ENCODE data around the gene TMEM245. TPM values are rescaled to one million over a fixed set of nuclear protein-coding genes. Genes with fewer than 3 reads are reported as not detected.

Gene TMEM245
- total and polyA plus RNA-seq, 2 of the 13 experiments (the other 11 are each of a cell fraction or from before 2014, with no cell fraction given), result 53.5 to 55.4 TPM

GRCh38 chr9:109098960-109099308 is 20.8 kb downstream of the TMEM245 start (continued):
- TF ChIP-seq ZNF878 (CRISPR knock-in tag; IDR thresholded peaks at IDR 0.05) (0 out of 2 replicates have a peak, but pooled peaks have one; percentile 53), EZH2 (conservative IDR thresholded peaks at IDR 0.05; ENCODE audit: low read depth, low read length) (no peak)

GRCh38 chr9:109098171-109098959 is 21.4 kb downstream of the TMEM245 start:
- peak; percentile 68 for DNase-seq (ENCODE audit: low spot score)
- TF ChIP-seq RAD21 (CRISPR knock-in tag; IDR thresholded peaks at IDR 0.05) (peak; percentile 24; the same call in 1 of the 2 replicates), ZNF292 (CRISPR knock-in tag; IDR thresholded peaks at IDR 0.05; ENCODE audit: borderline replicate concordance, low read depth) (peak; percentile 64; the same call in 1 of the 2 replicates), MAX (IDR thresholded peaks at IDR 0.05) (0 out of 2 replicates have a peak, but pooled peaks have one; percentile 16), MEF2D (CRISPR knock-in tag; IDR thresholded peaks at IDR 0.05) (peak; percentile 55; the same call in 1 of the 2 replicates), ZNF12 (CRISPR knock-in tag; IDR thresholded peaks at IDR 0.05) (peak; percentile 83), ARID4A (CRISPR knock-in tag; IDR thresholded peaks at IDR 0.05; ENCODE audit: borderline replicate concordance) (peak; percentile 33; the same call in 1 of the 2 replicates), NONO (IDR thresholded peaks at IDR 0.05) (no peak), NONO (CRISPR knock-in tag; conservative IDR thresholded peaks at IDR 0.05) (no peak), PAXIP1 (CRISPR knock-in tag; conservative IDR thresholded peaks at IDR 0.05) (0 out of 2 replicates have a peak, but pooled peaks have one; percentile 28), SOX13 (IDR thresholded peaks at IDR 0.05) (no peak), SOX13 (CRISPR knock-in tag; conservative IDR thresholded peaks at IDR 0.05 in 1 of 2, IDR thresholded peaks at IDR 0.05 in 1 of 2) (peak in 1 of 2 experiments; percentile 65; a peak in 2 of 4 replicates)

More at GRCh38 chr9:109098171-109098959, 21.4 kb downstream of the TMEM245 start:
- H2AFZ ChIP-seq (ENCODE audit: low read length), result no peak overlapping the region
- no peaks in the 10 kb centered on the region; the same call in 1 of the 2 replicates for H4K20me1 ChIP-seq (ENCODE audit: insufficient read depth, low read length)
- H3K9me3 ChIP-seq (ENCODE audit: low read length), result 0 out of 2 replicates have a peak, but pooled peaks cover 6% of the 10 kb centered on the region
- H3K4me1 ChIP-seq (ENCODE audit: insufficient read depth, low read length), result peaks cover 67% of the 10 kb centered on the region
- FAIRE-seq, result peak; percentile 86
- 33% methylated on average over 4 of the region's 4 CpGs for WGBS (ENCODE audit: low lambda C conversion rate)
- ATAC-seq, result peak; percentile 99
- ChIA-PET CTCF (ENCODE audit: low intra/inter-chr PET ratio, low total read pairs) (interaction anchor here (0.7 to 1.5 kb wide), 3 partner anchors 85 to 303 kb away, joined by 3 to 5 read pairs (median 5); partner anchors contain the start of gene EPB41L4B), POLR2A (interaction anchor here (1.1 kb wide), 1 partner anchor 22 kb away, joined by 4 read pairs; the partner anchor contains the start of gene TMEM245)
- peak overlapping the region; percentile 51 for H3K4me2 ChIP-seq (ENCODE audit: low read depth, low read length)
- in situ Hi-C loops (cut with HindIII; ENCODE audit: extremely low pct_ligation_motif_present, low pct_unique_long_range_greater_than_20kb) (no loop called here), intact Hi-C loops (cut with micrococcal nuclease; ENCODE audit: unreplicated experiment) (loop anchor here (1.0 to 5.0 kb wide), 2 partner anchors 34 to 84 kb away; no protein-coding TSS in a partner anchor)
- H3K27me3 ChIP-seq (ENCODE audit: control insufficient read depth in 1 of 2, insufficient read depth in 2 of 2, low read length in 2 of 2), result no peaks in the 10 kb centered on the region
- no TSS peak for BruUV-seq (replicated peaks)
- peaks cover 100% of the 10 kb centered on the region for H3K79me2 ChIP-seq (ENCODE audit: insufficient read depth, low read length)
- H3K27ac ChIP-seq (ENCODE audit: extremely low read length, insufficient read depth, low read length), result peak overlapping the region; percentile 43
- H3K36me3 ChIP-seq (replicated peaks in 1 of 2; ENCODE audit: control insufficient read depth in 1 of 2, insufficient read depth in 2 of 2, low read length in 2 of 2), result peaks cover 6 to 39% of the 10 kb centered on the region in 2 experiments; a peak in 4 of 5 replicates
- H3K9ac ChIP-seq (ENCODE audit: insufficient read depth, low read depth, low read length), result no peak overlapping the region
- H3K4me3 ChIP-seq (replicated peaks in 1 of 3; ENCODE audit: insufficient read depth in 1 of 3, low read depth in 2 of 3, low read length in 3 of 3), result no peak overlapping the region

All from HepG2 (cell line).